Stimulated activated CD4-positive, alpha-beta T cell treated with anti-CD3 and anti-CD28 coated beads, Interleukin-4, amount 100 ng/mL, for 4 hours (primary cell): Measurements from ENCODE around the gene PIGQ.

Experiments
- DNase-seq, 2 experiments: peaks; one replicate each; pipeline ENCODE4 v3.0.0-alpha.2; 2020

The PIGQ gene

DNA sequence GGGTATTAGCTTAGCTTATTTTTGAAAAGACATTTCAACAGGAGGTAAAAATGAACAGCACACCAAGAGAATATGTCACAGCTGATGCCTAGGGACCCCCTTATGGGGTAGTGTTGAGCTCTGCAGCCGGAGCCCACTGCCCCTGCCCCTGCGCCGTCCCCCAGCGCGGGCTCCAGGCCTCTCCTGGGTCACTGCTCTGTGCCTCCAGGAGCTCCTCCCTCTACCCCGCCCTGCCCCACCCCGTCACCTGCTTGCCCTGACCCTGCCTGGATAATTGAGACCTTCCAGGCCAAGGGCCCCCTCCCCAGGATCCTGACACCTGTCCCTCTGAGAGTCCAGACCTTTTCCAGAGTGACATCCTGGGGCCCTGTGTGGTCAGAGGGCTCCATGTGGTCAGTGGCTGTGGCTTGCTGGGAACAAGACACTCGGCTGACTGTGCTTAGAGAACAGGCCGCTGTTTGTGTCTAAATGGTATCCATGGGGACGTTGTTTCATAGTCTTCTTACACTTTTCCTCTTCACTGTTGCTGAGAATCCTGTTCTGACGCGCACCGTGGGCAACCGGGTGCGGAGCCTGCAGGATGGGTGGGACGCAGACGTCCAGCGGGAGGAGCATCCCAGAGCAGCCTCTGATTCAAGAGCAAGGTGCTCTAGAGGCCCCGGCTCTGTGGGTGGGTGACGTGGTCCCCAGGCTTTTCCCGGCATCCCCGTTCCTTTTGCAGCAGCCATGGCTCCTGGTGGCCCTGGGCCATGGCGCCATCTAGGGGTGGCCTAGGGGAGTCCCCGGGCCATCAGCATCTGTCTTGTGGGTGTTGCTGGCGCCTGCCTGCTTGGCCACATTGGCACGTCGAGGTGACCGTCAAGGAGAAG, 41.0 kb downstream of the PIGQ start:
- DNase-seq: peak; percentile 38 to 63

DNA sequence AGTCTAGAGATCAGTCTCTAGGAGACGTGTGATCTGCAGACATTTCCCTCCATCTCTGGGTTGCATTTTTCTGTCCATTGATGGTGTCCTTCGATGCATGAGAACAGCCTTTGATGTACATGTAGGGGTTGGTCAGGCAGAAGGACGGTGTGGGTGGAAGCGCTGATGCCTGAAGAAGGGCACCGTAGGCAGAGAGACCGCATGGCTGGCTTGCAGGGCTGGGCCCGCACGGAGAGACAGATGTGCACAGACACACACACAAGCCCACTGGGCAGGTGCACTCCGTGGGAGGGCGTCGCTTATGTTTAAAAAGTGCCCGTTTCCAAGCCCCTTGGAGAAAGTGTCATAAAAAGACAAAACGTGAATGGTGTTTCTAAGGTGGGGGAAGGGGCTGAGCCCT, 45.4 kb downstream of the PIGQ start:
- DNase-seq: no peak

GRCh38 chr16:616733-617586, 47.2 kb downstream of the PIGQ start:
- no peak for DNase-seq

- DNase-seq: no peak
Observed at GRCh38 chr16:617855-618254, 48.1 kb downstream of the PIGQ start.

DNA sequence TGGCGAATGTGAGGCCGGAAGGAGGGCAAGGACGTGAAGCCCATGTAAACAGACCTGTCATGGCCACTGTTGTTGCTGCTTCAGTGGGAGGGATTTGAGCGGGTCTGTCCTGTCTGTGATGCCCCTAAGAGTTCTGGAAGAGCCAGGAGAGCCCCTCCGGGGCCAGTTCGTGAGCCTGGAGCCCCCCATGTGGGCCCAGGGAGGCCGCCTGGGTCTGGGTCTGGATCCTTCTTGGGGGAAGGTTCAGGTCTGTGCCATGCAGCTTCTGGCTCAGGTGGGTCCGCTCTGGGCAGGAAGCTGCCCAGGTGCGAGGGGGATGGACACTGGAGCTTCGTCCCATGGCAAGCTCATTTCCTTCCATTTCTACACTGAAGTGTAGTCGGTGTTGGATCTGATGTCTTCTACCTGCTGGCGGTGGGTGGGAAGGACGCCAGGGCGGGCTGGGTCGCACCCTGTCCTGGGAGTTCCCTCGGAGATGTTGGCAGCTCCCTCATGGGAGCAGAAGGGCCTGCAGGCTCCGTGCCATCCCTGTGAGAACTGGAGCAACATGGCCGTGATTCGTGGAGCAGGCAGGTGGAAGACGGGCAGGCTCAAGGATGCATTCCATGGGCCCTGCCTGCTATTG, 49.8 kb downstream of the PIGQ start:
- no peak for DNase-seq

DNA sequence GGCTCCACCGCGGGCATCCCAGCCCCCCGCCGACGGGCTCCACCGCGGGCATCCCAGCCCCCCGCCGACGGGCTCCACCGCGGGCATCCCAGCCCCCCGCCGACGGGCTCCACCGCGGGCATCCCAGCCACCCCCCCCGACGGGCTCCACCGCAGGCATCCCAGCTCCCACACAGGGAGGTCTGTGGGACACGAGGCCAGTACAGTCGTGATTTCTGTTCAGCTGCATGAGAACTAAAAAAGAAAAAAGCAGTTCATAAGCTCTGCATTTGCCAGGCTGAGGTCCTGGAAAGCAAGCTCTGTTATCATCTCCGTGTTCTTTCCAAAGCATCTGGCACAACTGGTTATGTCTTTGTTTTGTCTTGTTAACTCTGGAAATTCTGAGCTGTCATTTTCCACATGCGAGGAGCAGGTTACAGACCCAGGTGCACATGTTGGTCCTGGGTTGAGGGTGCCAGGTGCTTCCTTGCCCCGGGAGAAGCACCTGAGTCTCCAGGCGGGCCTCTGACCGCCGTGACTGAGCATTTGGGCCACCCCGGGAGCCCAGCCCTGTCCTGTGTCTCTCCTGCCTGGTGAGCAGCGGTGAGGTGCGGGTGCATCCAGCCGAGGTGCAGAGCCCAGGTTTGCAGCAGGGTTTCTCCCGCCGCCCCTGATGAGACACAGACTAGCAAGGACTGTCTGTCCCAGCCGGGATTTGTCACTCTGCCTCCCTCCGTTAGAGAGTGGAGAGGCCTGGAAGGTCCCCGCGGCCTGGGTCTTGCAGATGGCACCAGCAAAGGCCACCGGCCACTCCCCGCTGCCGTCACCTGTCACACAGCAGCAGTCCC, 51.1 kb downstream of the PIGQ start:
- DNase-seq: no peak

DNA sequence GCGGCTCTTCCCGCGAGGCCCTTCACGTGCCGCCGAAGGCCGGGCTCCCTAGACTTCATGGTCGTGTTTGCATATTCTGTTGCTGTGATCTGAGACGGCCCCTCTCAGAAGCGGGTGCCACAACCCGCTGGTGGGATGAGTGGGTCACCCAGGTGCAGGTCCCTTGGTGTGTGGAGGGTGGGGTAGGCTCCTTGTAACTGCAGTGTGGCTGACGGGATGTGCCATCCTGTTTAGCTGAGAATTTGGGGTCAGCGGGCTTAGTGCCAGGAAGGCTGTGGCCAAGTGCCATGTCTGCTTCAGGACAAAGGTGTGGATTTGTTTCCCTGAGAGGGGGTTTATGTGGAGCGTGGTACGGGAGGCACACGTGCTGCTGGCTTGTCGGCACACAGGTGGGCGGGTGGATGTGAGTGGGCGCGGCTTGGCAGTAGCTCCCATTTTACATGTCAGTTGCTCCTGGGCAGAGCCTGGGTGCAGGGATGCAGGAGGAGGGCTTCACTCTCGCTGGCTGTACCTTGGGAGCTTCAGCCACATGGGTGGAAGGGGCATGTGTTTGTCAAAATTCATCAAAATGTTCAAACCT, 51.8 kb downstream of the PIGQ start:
- no peak for DNase-seq

DNA sequence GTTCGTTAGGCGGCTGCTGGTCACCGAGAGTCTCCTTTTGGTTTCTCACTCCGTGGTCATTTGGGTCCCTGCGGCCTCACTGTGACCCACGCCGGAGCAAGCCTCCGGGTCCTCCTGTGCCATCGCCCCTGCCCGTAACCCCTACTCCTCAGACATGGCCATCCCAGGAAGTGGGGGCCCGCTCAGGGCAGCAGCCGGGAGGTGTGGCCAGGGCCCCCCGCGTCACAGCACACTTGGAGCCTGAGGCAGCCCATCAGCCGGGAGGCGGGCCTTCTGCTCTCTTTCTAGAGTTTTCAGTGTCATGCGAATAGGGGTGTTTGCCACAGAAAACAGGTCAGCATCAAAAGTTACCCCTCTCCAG, 53.1 kb downstream of the PIGQ start:
- DNase-seq: no peak

GRCh38 chr16:624526-625070, 54.8 kb downstream of the PIGQ start:
- DNase-seq: no peak

- DNase-seq: no peak
Observed at GRCh38 chr16:625117-625976, 55.6 kb downstream of the PIGQ start.

GRCh38 chr16:625977-626765, 56.4 kb downstream of the PIGQ start:
- no peak for DNase-seq

DNA sequence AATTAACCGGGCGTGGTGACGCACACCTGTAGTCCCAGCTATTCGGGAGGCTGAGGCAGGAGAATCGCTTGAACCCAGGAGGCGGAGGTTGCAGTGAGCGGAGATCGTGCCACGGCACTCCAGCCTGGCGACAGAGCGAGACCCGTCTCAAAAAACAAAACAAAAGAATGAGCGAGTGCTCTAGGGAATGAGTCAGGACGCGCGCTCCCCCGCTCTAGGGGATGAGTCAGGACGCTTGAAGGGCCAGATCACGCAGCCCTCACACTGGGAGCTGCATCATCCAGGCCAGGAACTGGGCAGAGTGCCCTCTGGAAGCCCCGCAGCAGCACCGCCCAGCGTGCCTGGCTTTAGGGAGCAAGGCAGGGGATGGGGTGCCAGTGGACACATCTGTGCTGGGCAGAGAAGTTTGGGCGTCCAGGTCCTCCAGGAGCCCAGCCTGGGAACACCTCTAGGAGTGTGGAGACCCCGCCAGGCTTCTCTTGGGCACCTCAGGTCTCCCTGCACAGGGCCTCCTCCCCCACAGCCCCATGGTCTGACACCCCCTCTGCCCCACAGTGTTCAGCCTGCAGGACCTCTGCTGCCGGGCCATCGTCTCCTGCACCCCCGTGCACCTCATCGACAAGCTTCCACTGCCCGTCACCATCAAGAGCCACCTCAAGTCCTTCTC, 57.2 kb downstream of the PIGQ start:
- no peak for DNase-seq

GRCh38 chr16:627454-628239, 57.9 kb downstream of the PIGQ start:
- DNase-seq: no peak

DNA sequence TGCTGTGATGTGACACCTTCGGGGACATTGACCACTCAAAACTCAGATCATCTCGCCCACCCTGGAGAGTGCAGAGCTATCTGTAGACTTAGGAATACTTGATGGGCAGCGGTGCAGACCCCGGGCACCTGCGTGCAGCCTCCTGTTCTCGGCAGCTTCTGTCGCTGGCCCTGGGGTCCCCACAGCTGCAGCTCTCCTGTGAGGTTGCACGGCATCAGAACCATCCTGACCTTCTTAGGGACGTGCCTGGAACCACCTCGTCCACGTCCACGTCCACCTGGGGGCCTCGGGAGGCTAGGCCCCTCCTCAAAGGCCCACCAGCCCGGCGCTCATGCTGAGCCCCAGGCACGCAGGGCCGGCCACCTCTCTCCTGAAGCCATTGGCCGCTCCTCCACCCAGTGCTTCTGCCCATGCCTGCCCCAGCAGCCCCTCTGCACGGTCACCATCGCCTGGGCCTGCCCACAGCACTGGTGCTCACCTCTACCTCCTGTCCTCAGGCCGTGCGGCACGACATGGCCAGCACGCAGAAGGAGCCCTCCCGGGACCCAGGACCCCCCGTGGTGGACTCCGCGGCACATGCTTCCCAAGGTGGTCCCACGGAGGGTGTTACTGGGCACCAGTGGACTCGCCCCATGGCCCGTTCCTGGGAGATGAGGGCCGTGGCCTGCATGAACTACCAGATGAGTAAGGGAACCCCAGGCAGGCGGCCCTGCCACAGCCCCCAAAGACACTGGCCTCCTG, 58.7 kb downstream of the PIGQ start:
- DNase-seq: no peak

DNA sequence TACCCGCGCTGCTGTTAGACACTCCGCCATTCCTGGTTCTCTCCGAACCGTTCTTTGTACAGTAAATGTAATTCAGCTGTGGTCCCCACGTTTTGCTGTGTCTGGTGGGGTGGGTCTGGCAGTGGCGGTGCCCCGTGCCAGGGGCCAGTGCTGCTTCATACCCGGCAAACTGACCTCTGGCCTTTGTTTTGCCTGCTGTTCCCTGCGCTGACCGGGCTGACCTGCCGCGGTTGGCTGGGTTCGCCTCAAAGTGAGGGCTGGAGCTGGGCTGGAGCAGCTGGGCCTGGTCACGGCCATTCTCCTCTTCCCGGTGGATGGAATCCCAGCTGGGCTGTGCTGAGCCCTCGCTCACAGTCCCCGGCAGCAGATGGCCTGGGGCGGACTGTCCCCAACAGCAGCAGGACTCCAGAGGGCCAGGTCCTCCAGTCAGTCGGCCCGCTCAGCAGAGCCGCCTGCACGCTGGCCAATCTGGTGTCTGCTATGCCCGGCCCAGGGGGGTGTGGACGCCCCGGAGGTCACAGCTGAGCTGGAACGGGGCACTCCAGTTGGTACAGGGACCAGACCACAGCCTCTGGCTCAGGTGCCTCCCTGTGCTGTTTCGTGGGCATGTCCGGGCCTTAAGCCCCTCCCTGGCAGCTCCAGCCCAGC, 59.5 kb downstream of the PIGQ start:
- no peak for DNase-seq

DNA sequence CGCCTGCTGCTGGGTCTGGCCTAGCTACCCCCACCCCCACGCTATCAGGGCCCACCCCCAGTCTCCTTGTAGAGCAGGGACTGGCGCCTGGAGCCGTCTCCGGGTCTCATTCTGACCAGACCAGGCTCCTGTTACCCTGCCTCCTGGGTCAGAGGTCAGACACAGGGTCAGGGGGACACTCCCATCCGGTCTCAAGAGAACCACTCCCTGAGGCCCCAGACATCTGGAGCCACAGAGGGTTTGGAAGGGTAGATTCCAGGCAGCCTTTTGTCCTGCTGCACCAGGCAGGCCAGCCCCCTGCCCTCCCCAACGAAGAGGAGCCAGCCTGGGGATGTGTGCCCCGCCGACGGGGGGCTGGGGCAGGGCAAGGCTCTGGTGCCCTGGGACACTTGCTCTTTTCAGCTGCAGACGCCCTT, 60.1 kb downstream of the PIGQ start:
- no peak for DNase-seq

GRCh38 chr16:630249-630814, 60.6 kb downstream of the PIGQ start:
- no peak for DNase-seq
